Mucosa of rectum (tissue), 2 donors: ENCODE measurements around the gene TTC34.

Source experiments
- H3K27ac ChIP-seq, 2 donors: one replicate each; pipeline ENCODE4 v1.7.0; 2013; ENCODE audit warnings: inconsistent platforms in 2 of 2, low read depth in 2 of 2, low read length in 2 of 2
- H3K27me3 ChIP-seq, 2 donors: one replicate each; pipeline ENCODE4 v1.7.0; 2013; ENCODE audit warnings: low read length in 2 of 2; ENCODE audit not compliant: control insufficient read depth in 2 of 2, insufficient read depth in 2 of 2
- H3K36me3 ChIP-seq, 2 donors: one replicate each; pipeline ENCODE4 v1.7.0; 2013; ENCODE audit warnings: low read length in 2 of 2; ENCODE audit not compliant: control insufficient read depth in 2 of 2, insufficient read depth in 2 of 2
- H3K4me1 ChIP-seq, 2 donors: one replicate each; pipeline ENCODE4 v1.7.0; 2013; ENCODE audit warnings: low read length in 2 of 2, mild to moderate bottlenecking in 1 of 2; ENCODE audit not compliant: control insufficient read depth in 2 of 2, insufficient read depth in 2 of 2
- H3K4me3 ChIP-seq, 2 donors: one replicate each; pipeline ENCODE4 v1.7.0; 2013; ENCODE audit warnings: low read length in 2 of 2
- H3K9ac ChIP-seq, 2 donors: one replicate each; pipeline ENCODE4 v1.7.0; 2013; ENCODE audit warnings: low read length in 2 of 2, low read depth in 1 of 2, mild to moderate bottlenecking in 1 of 2
- H3K9me3 ChIP-seq, 2 donors: one replicate each; pipeline ENCODE4 v1.7.0; 2013; ENCODE audit warnings: low read length in 2 of 2; ENCODE audit not compliant: control insufficient read depth in 2 of 2
- donor health status: healthy.
- donor health status: Normal muscosa, but diverticular disease.

Gene TTC34

DNA sequence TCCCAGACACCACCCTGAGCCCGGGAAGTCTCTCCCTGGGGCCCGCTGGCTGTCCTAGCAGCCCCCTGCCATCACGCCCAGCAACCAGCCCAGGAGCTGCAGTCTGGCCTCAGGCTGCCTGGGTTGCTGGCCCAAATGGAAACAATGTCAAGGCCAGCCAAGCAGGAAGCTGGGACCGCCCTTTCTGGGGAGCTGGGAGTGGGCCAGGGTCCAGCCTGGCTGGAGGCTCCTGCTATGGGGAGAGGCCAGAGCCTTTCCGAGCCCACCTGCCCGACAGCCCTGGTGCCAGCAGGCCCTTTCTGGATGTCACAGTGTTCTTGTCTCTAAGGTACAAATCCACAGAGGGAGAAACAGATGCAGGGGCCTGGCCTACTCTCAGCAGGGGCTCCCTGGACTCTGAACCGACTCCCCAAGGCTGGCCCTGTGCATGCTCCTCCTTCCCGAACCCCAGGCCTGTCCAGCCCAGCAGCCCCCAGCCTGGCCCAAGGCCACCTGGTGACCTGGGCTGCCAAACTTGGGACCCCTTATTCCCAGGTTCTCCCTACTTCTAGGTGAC, 167.5 kb downstream of the TTC34 start:
- Histone ChIP-seq H3K36me3 (no peaks in the 10 kb centered on the region), H3K4me3 (no peak overlapping the region)

DNA sequence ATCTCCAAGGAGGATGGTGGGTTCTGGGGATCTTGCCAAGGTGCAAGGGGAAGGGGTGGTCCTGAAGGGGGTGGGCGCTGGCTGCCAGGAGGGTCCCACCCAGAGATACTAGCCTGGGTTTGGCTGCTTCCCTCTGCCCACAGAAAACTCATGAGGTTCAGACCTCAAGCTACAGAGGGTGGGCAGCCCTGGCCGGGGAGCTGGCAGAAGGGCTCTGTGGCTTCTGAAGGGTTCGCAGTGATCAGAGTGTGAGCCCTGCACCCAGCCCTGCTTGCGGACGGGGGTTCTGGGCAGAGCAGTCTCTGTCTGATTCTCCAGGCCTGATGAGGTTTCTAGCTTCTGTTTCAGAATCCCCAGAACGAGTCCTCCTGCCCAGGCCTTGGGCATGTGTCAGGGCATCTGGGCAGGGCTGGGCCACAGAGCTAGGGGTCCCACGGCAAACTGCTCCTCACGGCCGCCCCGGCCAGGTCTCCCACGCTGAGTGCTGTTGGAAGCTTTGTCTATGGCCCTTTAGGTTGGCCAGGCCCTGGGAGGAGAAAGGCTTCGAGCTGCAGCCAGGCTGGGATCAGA, 168.0 kb downstream of the TTC34 start:
- no peaks in the 10 kb centered on the region for H3K36me3 ChIP-seq
- H3K27ac ChIP-seq = no peak overlapping the region
- peaks cover 10 to 15% of the 10 kb centered on the region in 2 donors for H3K4me1 ChIP-seq
- H3K9me3 ChIP-seq = peaks cover 3 to 6% of the 10 kb centered on the region in 2 donors
- peaks cover 7 to 10% of the 10 kb centered on the region in 2 donors for H3K27me3 ChIP-seq
- H3K9ac ChIP-seq = no peak overlapping the region
- no peak overlapping the region for H3K4me3 ChIP-seq

More for the DNA sequence above, 167.5 kb downstream of the TTC34 start:
- Histone ChIP-seq H3K9ac (no peak overlapping the region), H3K9me3 (peaks cover 3 to 6% of the 10 kb centered on the region in 2 donors), H3K27me3 (peaks cover 7 to 11% of the 10 kb centered on the region in 2 donors), H3K4me1 (peaks cover 10 to 15% of the 10 kb centered on the region in 2 donors), H3K27ac (no peak overlapping the region)

GRCh38 chr1:2632561-2633361, 168.7 kb downstream of the TTC34 start, which contains the start of gene MMEL1:
MMEL1 (minus strand) TSS chr1:2633016; CDS start chr1:2629484, 3,532 bp downstream.
- no peak within 1 kb of the TSS for H3K27ac ChIP-seq
- H3K4me1 ChIP-seq = peaks cover 10 to 15% of the 10 kb centered on the region in 2 donors
- no peak within 1 kb of the TSS for H3K4me3 ChIP-seq
- H3K9ac ChIP-seq = no peak within 1 kb of the TSS
- H3K27me3 ChIP-seq = peaks cover 12 to 15% of the 10 kb centered on the region in 2 donors
- H3K9me3 ChIP-seq = peaks cover 3 to 6% of the 10 kb centered on the region in 2 donors
- H3K36me3 ChIP-seq = no peaks in the 10 kb centered on the region

GRCh38 chr1:2632051-2632430, 169.5 kb downstream of the TTC34 start:
- no peak overlapping the region for H3K27ac ChIP-seq
- H3K4me1 ChIP-seq = peaks cover 10 to 15% of the 10 kb centered on the region in 2 donors
- no peak overlapping the region for H3K9ac ChIP-seq
- H3K4me3 ChIP-seq = no peak overlapping the region
- no peaks in the 10 kb centered on the region for H3K36me3 ChIP-seq
- H3K9me3 ChIP-seq = peaks cover 3 to 6% of the 10 kb centered on the region in 2 donors
- peaks cover 18 to 22% of the 10 kb centered on the region in 2 donors for H3K27me3 ChIP-seq

DNA sequence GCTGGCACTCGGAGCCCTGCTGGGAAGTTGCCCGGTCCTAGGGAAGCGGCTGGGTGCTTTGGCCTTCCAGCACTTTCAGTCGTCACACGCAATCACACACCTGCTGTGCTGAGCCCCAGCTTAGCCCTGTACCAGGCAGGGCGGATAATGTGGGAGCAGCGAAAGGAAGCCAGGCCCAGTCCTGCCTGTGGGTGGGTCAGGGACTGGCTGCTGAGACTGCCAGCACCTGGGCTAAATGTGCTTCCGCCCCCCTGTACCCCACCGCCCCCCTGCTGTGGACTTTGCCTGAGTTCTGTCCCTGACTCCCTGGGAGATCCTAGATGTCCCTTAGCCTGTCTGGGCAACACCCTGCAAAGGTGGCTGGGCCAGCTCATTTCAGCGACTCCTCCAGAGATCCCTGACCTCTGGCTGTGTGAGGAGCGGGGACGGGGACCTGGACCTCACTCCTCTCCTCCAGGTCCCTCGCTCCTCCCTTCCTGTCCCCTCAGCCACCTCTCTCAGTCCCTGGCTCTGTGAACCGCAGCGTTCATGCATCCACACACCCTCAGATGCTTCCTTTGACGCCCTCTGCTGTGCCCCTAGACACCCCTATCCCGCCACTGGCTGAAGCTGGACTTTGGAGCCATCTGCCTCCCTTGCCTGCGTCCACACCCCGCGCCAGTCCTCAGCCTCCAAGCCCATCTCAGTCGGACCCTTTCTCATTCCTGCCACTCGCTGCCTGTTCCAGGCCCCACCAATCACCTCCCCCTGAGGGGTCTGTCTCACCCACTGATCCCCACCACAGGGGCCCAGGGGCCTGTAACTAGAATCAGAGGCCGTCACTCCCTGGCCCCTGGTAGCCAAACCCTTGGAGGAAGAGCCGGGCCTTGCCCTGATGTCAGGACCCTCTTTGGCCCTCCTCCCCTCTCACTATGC, 170.1 kb downstream of the TTC34 start:
- no peaks in the 10 kb centered on the region for H3K36me3 ChIP-seq
- H3K9ac ChIP-seq = no peak overlapping the region
- no peak overlapping the region for H3K4me3 ChIP-seq
- H3K27me3 ChIP-seq = peaks cover 17 to 22% of the 10 kb centered on the region in 2 donors
- peak overlapping the region in 1 of 2 donors; percentile 13 for H3K27ac ChIP-seq
- H3K4me1 ChIP-seq = peaks cover 10 to 15% of the 10 kb centered on the region in 2 donors
- peaks cover 0 to 4% of the 10 kb centered on the region in 2 donors for H3K9me3 ChIP-seq

DNA sequence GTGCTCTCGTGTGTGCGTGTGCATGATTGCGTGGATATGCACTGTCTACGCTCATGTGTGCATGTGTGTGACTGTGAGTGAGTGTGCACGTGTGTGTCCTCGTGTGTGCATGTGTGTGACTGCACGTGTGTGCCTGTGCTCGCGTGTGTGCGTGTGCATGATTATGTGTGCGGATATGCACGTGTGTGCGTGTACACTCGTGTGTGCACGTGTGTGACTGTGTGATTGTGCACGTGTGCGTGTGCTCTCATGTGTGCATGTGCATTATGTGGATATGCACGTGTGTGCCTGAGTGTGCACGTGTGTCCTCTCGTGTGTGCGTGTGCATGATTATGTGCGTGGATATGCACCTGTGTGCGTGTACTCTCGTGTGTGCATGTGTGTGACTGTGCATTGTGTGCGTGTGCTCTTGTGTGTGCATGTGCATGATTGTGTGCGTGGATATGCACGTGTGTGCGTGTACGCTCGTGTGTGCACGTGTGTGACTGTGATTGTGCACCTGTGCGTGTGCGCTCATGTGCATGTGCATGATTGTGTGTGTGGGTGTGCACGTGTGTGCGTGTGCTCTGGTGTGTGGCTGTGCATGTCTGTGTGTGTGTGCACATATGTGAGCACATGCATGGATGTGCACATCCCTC, 170.9 kb downstream of the TTC34 start:
- Histone ChIP-seq H3K27me3 (peaks cover 21 to 22% of the 10 kb centered on the region in 2 donors), H3K4me3 (no peak overlapping the region), H3K36me3 (no peaks in the 10 kb centered on the region), H3K4me1 (peaks cover 10 to 15% of the 10 kb centered on the region in 2 donors), H3K27ac (no peak overlapping the region), H3K9me3 (peaks cover 0 to 2% of the 10 kb centered on the region in 2 donors), H3K9ac (no peak overlapping the region)

DNA sequence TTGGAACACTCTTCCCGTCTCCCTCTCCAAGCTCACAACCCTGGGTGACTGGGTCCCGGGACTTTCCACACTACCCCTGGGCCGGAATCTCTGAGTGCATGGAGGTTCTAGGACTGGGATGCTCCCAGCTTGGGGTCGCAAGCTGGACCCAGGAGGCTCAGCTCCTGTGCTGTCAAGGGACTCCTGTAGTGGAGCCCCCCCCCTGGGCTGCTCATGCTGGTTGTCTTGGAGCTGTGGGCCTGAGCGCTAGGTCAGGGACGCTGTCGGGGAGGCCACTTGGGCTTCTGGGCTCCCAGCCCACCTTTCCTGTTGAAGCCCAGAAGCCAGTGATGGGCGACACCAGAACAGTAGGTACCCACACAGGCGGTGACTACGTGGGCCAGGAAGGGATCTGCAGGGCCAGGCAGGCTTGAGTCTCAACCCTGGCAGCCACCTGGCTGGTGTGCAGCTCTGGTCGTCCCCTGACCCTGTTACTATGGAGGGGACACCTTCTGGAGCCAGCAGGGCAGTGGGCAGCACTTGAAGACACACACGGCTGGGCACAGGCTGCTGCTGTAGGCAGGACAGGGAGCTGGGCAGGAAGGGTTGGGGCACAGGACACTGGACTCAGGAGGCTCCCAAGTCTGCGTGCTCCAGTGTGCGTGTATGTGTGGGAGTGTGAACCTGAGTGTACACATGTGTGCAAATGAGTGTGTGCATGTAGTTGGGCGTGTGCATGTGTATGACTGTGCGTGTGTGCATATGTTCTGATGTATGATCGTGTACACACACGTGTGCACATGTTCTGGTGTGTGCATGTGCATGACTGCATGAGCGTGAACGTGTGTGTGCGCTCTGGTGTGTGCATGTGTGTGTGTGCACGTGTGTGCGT, 171.6 kb downstream of the TTC34 start:
- Histone ChIP-seq H3K9ac (no peak overlapping the region), H3K9me3 (peaks cover 0 to 2% of the 10 kb centered on the region in 2 donors), H3K4me3 (no peak overlapping the region), H3K4me1 (peaks cover 10 to 15% of the 10 kb centered on the region in 2 donors), H3K27ac (no peak overlapping the region), H3K36me3 (no peaks in the 10 kb centered on the region), H3K27me3 (peaks cover 21 to 22% of the 10 kb centered on the region in 2 donors)

- Histone ChIP-seq H3K9ac (no peak overlapping the region), H3K4me3 (no peak overlapping the region), H3K9me3 (peaks cover 0 to 2% of the 10 kb centered on the region in 2 donors), H3K4me1 (peaks cover 10 to 15% of the 10 kb centered on the region in 2 donors), H3K36me3 (no peaks in the 10 kb centered on the region), H3K27me3 (peaks cover 21 to 22% of the 10 kb centered on the region in 2 donors), H3K27ac (no peak overlapping the region)
Observed at GRCh38 chr1:2628933-2629626, 172.4 kb downstream of the TTC34 start.
